KMS-11 (cell line): Measurements from ENCODE around the gene ZIC4.

ENCODE experiments used
- H2AFZ ChIP-seq: fragments of 200-600 bp; sonication (generic); 2 replicates; pipeline ENCODE4 v1.6.1; 2016; ENCODE audit warnings: antibody characterized with exemption, mixed run types, low read depth
- H3K27ac ChIP-seq: fragments of 200-600 bp; sonication (generic); 2 replicates; pipeline ENCODE4 v1.6.1; 2016; ENCODE audit warnings: mild to moderate bottlenecking, mixed run types
- H3K27me3 ChIP-seq: fragments of 200-600 bp; sonication (generic); 2 replicates; pipeline ENCODE4 v1.6.1; 2017; ENCODE audit warnings: mild to moderate bottlenecking, low read depth, mixed run types, moderate library complexity; ENCODE audit not compliant: insufficient read depth
- H3K36me3 ChIP-seq: fragments of 200-600 bp; sonication (generic); 2 replicates; pipeline ENCODE4 v1.6.1; 2017; ENCODE audit warnings: mild to moderate bottlenecking, mixed run types; ENCODE audit not compliant: insufficient read depth
- H3K4me1 ChIP-seq: fragments of 200-600 bp; sonication (generic); 2 replicates; pipeline ENCODE4 v1.6.1; 2016; ENCODE audit warnings: mild to moderate bottlenecking, low read depth, mixed run types; ENCODE audit not compliant: poor library complexity, severe bottlenecking
- H3K4me2 ChIP-seq: fragments of 200-600 bp; sonication (generic); 2 replicates; pipeline ENCODE4 v1.7.0; 2016; ENCODE audit warnings: mild to moderate bottlenecking, mixed run types
- H3K4me3 ChIP-seq: fragments of 200-600 bp; sonication (generic); IDR thresholded peaks from 2 replicates; pipeline ENCODE4 v1.6.1; 2017; ENCODE audit warnings: low read depth, low read length, mixed read lengths; ENCODE audit not compliant: insufficient read depth
- H3K79me2 ChIP-seq: fragments of 200-600 bp; sonication (generic); 2 replicates; pipeline ENCODE4 v1.6.1; 2016; ENCODE audit warnings: low read depth, mixed run types; ENCODE audit not compliant: insufficient read depth
- H3K9ac ChIP-seq: fragments of 200-600 bp; sonication (generic); 2 replicates; pipeline ENCODE4 v1.6.1; 2016; ENCODE audit warnings: mild to moderate bottlenecking, mixed run types
- H4K20me1 ChIP-seq: fragments of 200-600 bp; sonication (generic); 2 replicates; pipeline ENCODE4 v1.6.1; 2016; ENCODE audit warnings: mild to moderate bottlenecking, mixed run types; ENCODE audit not compliant: insufficient read depth
- CTCF ChIP-seq: fragments of 200-600 bp; sonication (generic); conservative IDR thresholded peaks from 2 replicates; pipeline ENCODE4 v1.6.1; 2017; ENCODE audit warnings: low read depth, mild to moderate bottlenecking, antibody characterized with exemption, low read length, moderate library complexity, mixed read lengths

The ZIC4 gene

GRCh38 chr3:147422196-147422595 lies 15.9 kb upstream of the ZIC4 start:
- no peak overlapping the region for H3K4me3 ChIP-seq
- no peaks in the 10 kb centered on the region for H4K20me1 ChIP-seq
- H2AFZ ChIP-seq, result no peak overlapping the region
- H3K27me3 ChIP-seq, result no peaks in the 10 kb centered on the region
- no peaks in the 10 kb centered on the region for H3K36me3 ChIP-seq
- H3K79me2 ChIP-seq, result no peaks in the 10 kb centered on the region
- no peak overlapping the region for H3K27ac ChIP-seq
- no peak for TF ChIP-seq CTCF
- no peaks in the 10 kb centered on the region for H3K4me1 ChIP-seq
- no peak overlapping the region for H3K4me2 ChIP-seq
- no peak overlapping the region for H3K9ac ChIP-seq

- Histone ChIP-seq H4K20me1 (no peaks in the 10 kb centered on the region), H3K36me3 (no peaks in the 10 kb centered on the region), H3K4me3 (no peak overlapping the region), H2AFZ (no peak overlapping the region), H3K4me2 (no peak overlapping the region), H3K27ac (no peak overlapping the region), H3K27me3 (no peaks in the 10 kb centered on the region), H3K79me2 (no peaks in the 10 kb centered on the region), H3K9ac (no peak overlapping the region), H3K4me1 (no peaks in the 10 kb centered on the region)
- no peak for TF ChIP-seq CTCF
Observed at GRCh38 chr3:147421184-147421912, 15.0 kb upstream of the ZIC4 start.

- H4K20me1 ChIP-seq, result no peaks in the 10 kb centered on the region
- TF ChIP-seq CTCF, result no peak
- no peak overlapping the region for H2AFZ ChIP-seq
- no peak overlapping the region for H3K9ac ChIP-seq
- no peaks in the 10 kb centered on the region for H3K79me2 ChIP-seq
- no peak overlapping the region for H3K27ac ChIP-seq
- H3K4me2 ChIP-seq, result no peak overlapping the region
- no peaks in the 10 kb centered on the region for H3K27me3 ChIP-seq
- H3K4me1 ChIP-seq, result no peaks in the 10 kb centered on the region
- H3K36me3 ChIP-seq, result no peaks in the 10 kb centered on the region
- no peak overlapping the region for H3K4me3 ChIP-seq
Observed at GRCh38 chr3:147420353-147421183, 14.2 kb upstream of the ZIC4 start.

- no peaks in the 10 kb centered on the region for H3K79me2 ChIP-seq
- H3K4me2 ChIP-seq, result no peak overlapping the region
- no peak overlapping the region for H3K4me3 ChIP-seq
- H3K27ac ChIP-seq, result no peak overlapping the region
- H3K36me3 ChIP-seq, result no peaks in the 10 kb centered on the region
- H4K20me1 ChIP-seq, result no peaks in the 10 kb centered on the region
- H3K27me3 ChIP-seq, result no peaks in the 10 kb centered on the region
- no peaks in the 10 kb centered on the region for H3K4me1 ChIP-seq
- H2AFZ ChIP-seq, result peak overlapping the region; percentile 36; the same call in 1 of the 2 replicates
- H3K9ac ChIP-seq, result no peak overlapping the region
- no peak for TF ChIP-seq CTCF
Observed at GRCh38 chr3:147419781-147420224, 13.5 kb upstream of the ZIC4 start.
